HG02763 (cell line): Measurements from ENCODE around the gene KRTAP5-10.
"Not testable (repeated sequence)": the region's sequence is repeated elsewhere in the genome, so short reads cannot be mapped to it uniquely, and the experiment has no call there.

Experiments used
- ATAC-seq: cut with Tn5 transposase; IDR thresholded peaks from one replicate; pipeline ENCODE4 v1.9.1; 2021; ENCODE audit warnings: mild to moderate bottlenecking, moderate library complexity; ENCODE audit not compliant: unreplicated experiment

Gene KRTAP5-10

DNA sequence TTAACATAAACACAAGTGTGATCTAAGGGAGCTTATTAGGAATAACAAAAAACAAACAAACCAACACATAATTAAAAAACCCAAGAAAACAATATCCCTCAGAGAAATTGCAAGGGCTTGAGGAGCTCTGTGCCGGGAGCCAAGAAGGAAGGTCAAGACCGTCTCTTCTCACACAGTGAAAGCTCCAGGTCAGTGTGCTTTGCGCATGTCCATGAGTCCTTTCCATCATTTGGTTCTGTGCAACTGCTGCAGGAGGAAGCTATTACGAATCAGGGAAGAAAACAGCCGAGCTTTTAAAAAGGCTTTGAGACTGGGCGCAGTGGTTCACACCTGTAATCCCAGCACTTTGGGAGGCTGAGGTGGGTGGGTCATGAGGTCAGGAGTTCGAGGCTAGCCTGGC lies 23.0 kb upstream of the KRTAP5-10 start:
- no peak for ATAC-seq

DNA sequence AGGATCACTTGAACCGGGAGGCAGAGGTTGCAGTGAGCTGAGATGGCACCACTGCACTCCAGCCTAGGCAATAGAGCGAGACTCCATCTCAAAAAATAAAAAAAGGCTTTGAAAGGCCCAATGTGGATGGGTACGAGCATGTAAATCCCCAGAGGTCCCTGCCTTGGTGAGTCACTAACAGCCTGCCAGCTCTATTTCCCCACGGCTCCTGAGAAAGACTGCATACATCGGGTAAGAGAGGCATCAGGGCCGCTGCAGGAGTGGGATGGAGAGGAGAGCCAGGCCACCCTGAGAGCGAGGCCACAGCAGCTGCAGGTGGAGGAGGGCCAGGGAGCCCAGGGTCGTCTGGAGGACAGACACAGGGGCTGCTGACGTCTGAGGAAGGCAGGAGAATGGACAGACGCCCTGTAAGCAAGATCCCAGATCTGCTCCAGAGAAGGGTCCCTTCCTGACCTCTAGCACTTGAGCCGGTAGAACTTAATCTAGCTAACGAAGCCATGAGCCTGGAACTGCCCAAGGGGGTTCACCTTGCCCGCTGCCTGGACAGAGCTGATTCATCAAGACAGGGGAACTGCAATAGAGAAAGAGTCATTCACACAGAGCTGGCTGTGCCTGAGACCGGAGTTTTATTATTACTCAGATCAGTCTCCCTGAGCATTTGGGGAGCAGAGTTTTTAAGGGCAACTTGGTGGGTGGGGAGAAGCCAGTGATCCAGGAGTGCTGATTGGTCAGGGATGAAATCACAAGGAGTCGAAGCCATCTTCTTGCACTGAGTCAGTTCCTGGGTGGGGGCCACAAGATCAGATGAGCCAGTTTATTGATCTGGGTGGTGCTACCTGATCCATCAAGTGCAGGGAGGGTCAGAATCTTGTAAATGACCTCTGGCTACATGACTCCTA lies 22.2 kb upstream of the KRTAP5-10 start:
- no peak for ATAC-seq

DNA sequence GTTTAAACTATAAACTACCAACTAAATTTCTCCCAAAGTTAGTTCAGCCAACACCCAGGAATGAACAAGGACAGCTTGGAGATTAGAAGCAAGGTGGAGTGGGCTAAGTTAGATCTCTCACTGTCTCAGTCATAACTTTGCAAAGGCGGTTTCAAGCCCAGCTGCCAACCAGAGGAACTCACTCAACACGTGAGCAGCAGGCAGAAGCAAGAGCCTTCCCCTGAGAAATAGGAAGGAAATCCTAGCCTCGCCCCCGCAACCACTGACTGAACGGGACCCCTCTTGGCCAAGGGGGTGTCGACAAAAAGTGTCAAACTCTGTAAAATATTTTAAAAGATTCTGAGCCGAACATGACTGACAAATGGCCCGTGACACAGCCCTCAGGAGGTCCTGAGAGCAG lies 21.5 kb upstream of the KRTAP5-10 start:
- ATAC-seq = no peak

DNA sequence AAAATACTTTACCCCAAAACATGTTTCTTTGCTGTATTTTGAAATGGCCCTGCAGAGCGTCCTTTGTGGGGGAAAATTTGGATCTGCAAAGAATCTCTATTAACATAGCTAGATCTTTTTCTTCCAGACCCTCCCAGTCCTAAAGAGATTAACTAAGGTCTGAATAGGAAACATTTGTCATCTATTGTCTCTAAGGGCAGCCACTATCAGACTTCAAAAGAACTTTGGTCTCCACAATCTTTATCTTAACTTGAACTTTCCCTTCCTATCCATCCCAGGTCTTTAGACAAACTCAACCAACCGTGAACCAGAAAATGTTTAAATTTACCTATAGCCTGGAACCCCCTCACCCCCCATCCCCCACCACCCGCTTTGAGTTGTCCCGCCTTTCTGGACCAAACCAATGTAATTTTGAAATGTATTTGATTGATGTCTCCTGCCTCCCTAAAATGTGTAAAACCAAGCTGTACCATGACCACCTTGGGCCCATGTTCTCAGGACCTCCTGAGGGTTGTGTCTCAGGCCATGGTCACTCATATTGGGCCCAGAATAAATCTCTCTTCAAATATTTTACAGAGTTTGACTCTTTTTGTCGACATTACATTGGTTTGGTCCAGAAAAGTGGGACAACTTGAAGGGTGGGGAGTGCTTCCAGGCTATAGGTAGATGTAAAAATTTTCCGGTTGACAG lies 20.7 kb upstream of the KRTAP5-10 start:
- ATAC-seq = no peak

DNA sequence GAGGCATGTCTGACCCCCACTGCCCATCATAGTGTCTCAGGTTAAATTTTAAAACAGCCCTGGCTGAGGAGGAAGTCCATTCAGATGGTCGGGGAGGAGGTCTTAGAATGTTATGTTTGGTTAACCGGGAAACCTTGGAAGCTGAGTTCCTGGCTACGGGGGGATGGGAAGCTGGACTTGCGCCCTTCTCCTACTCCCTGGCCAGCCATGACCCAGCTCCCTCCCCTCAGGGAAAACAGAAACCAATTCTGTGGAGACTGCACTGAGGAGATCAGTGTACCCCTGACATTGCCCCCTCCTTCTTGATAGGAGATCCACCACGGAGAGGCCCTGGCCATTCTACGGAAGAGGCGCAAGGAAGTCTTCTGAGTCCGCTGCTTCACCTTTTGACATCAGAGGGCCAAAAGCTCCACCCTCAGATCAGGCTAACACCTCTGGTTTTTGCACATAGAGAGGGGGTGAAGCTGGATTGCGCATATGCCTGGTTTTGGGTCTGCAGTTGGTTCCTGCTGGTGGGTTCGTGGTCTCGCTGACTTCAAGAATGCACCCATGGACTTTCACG lies 19.9 kb upstream of the KRTAP5-10 start:
- no peak for ATAC-seq

DNA sequence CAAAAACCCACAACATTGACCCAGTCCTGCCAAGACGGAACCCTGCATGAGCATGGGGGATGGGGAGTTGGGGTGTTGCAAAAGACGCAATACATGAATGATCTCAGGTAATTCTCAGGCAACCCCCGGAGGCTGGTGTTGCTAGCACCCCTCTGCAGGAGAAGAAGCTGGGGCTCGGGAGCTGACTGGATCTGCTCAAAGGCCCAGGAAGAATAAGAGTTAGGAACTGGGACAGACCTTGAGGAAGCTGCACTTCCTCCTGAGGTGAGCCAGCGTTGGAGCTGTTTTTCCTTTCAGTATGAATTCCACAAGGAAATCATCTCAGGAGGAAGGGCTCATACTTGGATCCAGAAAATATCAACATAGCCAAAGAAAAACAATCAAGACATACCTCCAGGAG lies 17.2 kb upstream of the KRTAP5-10 start, which contains the start of gene KRTAP5-9:
Gene KRTAP5-9, plus strand, starts transcription at position 301 of the 400 bp plus-strand sequence. CDS start 238 bp downstream, outside the sequence.
- ATAC-seq = no peak

DNA sequence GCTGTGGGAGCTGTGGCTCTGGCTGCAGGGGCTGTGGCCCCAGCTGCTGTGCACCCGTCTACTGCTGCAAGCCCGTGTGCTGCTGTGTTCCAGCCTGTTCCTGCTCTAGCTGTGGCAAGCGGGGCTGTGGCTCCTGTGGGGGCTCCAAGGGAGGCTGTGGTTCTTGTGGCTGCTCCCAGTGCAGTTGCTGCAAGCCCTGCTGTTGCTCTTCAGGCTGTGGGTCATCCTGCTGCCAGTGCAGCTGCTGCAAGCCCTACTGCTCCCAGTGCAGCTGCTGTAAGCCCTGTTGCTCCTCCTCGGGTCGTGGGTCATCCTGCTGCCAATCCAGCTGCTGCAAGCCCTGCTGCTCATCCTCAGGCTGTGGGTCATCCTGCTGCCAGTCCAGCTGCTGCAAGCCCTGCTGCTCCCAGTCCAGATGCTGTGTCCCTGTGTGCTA lies 16.6 kb upstream of the KRTAP5-10 start:
- no peak for ATAC-seq

DNA sequence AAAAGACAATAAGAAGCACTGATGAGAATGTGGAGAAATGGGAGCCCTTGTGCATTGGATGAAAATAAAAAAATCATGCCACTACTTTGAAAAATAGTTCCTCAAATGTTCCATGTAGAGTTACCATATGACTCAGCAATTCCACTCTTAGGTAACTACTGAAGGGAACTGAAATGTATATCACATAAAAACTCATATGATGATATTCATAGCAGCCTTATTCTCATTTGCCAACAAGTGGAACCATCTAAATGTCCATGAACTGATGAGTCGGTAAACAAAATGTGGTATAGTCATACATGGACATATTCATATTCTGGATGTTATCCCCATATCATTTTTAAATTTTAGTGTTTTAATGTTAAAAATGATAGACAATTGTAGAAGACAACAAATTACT lies 13.7 kb upstream of the KRTAP5-10 start:
- ATAC-seq = no peak

DNA sequence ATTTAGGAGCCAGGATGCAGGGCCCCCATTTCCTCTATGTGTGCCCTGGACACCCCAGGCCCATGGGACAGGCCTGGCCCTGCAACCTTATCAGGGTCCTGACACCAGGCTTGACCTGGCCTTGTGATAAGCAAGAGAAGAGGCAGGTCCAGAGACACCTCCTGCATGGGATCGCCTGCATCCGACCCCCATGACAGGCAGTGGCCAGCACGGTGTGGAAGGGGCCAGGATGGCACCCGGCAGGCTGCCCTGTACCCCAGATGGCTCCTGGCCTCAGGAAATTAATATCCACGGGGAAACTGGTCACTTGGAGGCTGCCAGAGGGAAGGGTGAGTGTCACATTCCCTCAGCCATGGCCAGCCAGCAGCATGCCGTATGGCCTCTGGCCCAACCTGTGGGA lies 10.4 kb upstream of the KRTAP5-10 start:
- ATAC-seq = no peak

DNA sequence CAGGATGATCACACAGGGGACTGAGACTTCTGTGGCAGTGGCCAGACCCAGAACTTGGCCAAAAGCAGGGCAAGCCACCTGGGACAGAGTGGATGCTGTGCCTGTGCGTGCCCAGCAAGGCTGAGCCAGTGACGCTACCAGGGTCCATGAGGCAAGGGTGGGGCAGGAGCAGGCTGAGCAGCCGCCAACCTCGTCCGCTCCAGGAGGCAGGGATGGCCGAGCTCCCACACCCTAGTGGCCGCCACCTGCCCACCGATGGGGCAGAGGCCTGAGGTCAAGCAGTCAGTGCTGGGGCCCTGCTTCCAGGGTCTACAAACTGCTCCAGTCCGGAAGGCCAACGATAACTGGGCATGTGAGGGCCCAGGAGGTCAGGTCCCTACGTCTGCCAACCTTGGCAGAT lies 9.9 kb upstream of the KRTAP5-10 start:
- ATAC-seq = no peak

DNA sequence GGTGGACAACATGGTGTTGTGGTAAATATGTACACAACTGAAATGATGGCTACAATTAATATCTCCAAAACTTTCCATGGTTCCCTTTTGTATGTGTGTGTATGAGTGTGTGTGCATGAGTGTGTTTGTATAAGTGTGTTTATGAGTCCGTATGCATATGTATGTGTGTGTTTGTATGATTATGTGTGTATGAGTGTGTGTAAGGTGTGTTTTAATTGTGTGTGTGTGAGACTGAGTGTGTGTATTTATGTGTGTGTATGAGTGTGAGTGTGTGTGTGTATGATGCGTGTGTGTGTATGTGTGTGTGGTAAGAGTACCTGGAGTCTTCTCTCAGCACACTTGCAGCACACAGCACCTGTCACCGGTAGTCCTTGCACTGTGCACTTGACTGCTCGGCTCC lies 9.3 kb upstream of the KRTAP5-10 start:
- ATAC-seq = no peak

DNA sequence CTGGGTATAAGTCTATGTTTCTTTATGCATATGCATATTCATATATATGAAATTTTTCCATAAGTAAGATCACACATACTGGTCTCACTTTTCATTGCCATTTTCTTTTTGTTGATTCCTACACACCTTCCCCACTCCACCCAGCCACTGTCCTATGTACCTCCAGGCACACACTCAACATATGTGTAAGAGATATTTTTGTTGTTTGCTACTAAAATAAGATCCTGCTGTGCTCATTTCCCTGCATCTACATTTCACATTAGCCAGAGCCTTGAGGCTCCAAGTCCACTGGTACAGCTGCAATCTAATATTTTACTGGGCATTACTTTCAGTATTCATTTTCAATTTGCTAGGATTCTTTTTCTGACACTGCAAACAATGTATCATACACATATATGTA lies 8.1 kb upstream of the KRTAP5-10 start:
- ATAC-seq = no peak

DNA sequence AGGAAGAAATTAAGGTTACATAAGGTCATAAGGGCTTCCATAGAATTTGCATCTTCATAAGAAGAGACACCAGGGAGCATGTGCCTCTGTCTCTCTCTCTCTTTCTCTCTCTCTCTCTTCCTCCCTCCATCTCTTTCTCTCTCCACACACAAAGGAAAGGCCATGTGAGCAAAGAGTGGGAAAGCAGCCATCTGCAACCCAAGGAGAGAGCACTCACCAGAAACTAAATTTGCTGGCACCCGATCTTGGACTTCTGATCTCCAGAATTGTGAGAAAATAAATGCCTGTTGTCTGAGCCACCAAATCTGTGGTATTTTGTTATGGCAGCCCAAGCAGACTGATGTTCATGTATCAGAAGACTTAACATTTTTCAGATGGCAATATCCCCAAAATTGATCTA lies 6.4 kb upstream of the KRTAP5-10 start:
- ATAC-seq = no peak

DNA sequence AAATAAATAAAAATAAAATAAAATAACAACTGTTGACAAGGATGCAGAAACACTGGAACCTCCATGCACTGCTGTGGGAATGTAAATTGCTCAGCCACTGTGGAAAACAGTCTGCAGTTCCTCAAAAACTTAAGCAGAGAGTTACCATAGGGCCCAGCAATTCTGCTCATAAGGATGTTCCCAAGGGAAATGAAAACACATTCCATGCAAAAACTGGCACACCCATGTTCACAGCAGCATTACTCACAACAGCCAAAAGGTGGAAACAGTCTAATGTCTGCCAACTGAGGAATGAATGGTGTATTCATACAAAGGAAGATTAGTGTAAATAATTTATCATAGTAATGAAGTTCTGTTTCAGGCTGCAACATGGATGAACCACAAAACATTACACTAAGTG lies 3.2 kb upstream of the KRTAP5-10 start:
- ATAC-seq = no peak

DNA sequence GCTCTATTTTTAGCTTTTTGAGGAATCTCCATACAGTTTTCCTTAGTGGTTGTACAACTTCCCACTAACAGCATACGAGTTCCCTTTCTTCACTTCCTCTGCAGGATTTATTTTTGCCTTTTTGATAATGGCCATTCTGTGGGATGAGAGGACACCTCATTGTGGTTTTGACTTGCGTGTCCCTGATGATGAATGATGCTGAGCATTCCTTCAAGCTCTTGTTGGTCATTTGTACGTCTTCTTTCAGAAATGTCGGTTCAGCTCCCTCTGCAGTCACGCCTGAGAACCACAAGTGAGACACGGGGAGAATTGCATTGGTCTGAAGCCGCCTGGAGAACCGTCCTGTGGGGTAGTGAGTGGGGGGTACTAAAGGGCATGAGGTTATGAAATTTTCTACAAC lies 2.0 kb upstream of the KRTAP5-10 start:
- ATAC-seq = no peak

DNA sequence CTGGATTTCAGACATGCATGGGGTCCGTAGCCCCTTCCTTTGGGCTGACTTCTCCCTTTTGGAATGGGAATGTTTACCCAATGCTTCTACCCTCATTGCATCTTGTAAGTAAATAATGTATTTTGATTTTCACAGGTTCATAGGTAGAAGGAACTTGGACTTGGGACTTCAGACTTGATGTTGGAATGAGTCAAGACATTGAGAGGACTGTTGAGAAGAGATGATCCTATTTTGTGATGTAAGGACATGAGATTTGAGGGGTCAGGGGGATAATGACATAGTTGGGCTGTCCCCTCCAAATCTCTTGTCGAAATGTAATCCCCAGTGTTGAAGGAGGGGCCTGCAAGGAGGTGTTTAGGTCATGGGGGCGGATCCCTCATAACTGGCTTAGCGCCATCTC lies 933 bp upstream of the KRTAP5-10 start:
- no peak for ATAC-seq

DNA sequence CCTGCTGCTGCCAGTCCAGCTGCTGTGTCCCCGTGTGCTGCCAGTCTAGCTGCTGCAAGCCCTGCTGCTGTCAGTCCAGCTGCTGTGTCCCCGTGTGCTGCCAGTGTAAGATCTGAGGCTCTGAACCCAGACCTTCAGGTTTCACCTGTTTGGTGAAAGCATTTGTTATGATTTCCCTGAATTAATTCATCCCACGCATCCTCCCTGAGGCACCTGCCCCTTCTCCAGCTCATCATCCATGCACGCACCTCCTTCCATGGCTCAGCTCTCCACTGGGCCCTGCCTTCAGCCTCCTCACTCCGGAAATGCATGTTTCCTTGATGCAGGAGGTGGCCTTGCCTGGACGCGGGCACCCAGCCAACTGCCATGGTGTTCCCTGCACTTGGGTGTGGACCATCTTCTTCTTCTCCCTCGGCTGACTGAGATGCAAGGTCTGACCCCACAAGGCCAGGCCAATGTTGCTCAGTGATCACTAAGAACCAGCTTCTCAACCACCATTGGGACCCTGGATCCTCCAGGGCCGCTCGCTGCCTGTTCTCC lies 788 bp downstream of the KRTAP5-10 start:
- no peak for ATAC-seq

DNA sequence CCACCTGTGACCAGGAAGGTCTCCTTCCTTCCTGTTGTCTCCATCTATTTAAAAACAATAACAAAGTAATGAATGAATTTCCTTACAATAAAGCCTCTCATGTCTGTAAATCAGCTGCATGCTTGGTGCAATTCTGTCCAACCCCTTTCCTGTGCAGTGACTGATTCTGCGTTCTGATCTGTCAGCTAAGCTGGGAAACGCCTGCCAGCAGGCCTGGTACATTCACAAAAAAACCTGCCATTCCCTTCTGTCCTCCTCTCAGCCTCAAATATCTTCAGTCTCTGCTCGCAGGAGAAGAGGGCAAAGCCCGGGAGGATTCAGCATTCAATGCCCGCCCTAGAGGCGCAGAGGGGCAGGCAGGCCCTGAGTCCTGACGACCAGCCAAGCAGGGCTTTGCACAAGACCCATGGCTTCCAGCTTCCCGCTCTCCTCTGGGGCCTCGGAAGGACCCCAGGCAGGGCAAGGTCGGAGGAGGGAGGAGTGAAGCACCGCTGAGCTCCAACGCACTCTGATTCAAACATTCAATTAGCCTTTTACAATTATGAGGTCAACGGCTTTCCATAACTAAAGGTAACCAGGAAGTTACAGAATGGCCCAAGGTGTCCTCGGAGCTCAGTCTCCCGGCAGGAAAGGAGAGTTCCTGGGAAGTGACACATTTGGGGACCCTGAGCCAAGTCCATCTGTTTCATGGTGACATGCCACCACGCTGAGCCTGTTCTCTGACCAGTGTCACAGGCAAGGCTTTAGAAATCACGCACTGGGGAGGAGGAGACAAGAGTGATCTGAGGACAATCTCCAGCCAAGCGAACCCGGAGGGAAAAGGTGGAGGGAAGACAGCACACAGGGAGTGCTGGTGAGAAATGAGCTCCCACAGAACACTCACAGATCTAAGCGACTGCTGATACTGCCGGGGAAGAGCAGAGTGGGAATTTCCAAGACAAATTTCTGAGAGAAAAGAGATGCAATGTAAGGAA lies 1.6 kb downstream of the KRTAP5-10 start:
- not testable (repeated sequence) for ATAC-seq

DNA sequence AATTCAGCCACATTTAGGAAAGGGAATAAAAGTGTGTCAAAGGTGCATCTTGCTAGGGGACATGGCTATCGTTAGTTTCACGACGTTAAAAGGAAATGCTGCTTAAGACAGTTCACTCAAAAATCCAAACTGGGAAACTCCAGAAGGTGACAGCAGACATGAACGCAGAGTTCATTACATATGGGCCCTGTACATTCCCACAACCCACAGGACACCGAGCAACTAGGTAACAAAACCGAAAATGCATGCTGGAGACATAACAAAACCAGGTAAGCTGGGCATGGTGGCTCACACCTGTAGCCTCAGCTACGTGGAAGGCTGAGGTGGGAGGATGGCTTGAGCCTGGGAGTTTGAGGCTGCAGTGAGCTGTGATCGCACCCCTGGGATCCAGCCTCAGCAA lies 2.3 kb downstream of the KRTAP5-10 start:
- not testable (repeated sequence) for ATAC-seq

DNA sequence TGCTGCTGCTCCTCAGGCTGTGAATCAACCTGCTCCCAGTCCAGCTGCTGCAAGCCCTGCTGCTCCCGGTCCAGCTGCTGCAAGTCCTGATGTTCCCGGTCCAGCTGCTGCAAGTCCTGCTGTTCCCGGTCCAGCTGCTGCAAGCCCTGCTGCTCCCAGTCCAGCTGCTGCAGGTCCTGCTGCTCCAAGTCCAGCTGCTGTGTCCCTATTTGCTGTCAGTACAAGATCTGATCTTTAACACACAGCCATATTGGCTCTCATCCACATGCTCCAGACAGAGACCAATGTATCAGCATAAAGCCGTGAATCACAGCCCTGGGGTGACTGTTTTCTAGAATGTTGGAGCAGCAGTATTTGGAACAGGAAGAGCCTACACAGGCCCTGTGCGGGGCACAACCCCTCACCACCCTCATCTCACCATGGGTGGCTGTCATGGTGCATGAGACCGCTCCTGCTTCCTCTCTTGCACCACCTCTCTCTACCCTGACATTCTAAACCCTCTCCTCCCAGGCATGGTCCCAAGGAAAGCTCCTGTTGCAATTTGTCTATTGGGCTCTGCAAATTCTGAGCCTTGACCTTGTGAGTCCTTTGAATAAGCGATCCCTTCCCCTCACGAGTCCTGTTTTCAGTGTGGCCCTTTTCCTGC lies 3.5 kb downstream of the KRTAP5-10 start:
- no peak for ATAC-seq
